Stomach (tissue), 9 donors: Measurements from ENCODE around the gene FADS6. TPM values are rescaled to one million over a fixed set of nuclear protein-coding genes. Genes with fewer than 3 reads are reported as not detected.

Experiments
- DNase-seq, 2 donors: peaks; one replicate each; pipeline versions ENCODE4 v3.0.0 to v3.0.0-alpha.2; 2013 to 2019
- H3K27ac ChIP-seq, 5 donors: fragments of 200-600 bp in 4 of 5; sonication (generic) in 4 of 5; one replicate each; pipeline ENCODE4 v1.5.1; 2013 to 2019; ENCODE audit warnings: mild to moderate bottlenecking in 1 of 5, moderate library complexity in 1 of 5
- H3K27me3 ChIP-seq, 3 donors: fragments of 200-600 bp; sonication (generic); one replicate each; pipeline ENCODE4 v1.5.1; 2017 to 2019; ENCODE audit warnings: mixed run types in 1 of 3
- H3K36me3 ChIP-seq, 4 donors: fragments of 200-600 bp; sonication (generic); 1 replicate in 3 of 4; 2 replicates in 1 of 4; pipeline ENCODE4 v1.5.1; 2016 to 2019
- H3K4me1 ChIP-seq, 4 donors: fragments of 200-600 bp; sonication (generic); one replicate each; pipeline ENCODE4 v1.5.1; 2016 to 2019
- H3K4me3 ChIP-seq, 4 donors: fragments of 200-600 bp; sonication (generic) in 3 of 4; one replicate each; pipeline ENCODE4 v1.5.1; 2016 to 2019; ENCODE audit warnings: mild to moderate bottlenecking in 1 of 4
- H3K9me3 ChIP-seq, 4 donors: fragments of 200-600 bp; sonication (generic); one replicate each; pipeline ENCODE4 v1.5.1; 2016 to 2019
- EP300 ChIP-seq: sonication (generic); formaldehyde crosslinking; IDR thresholded peaks from one replicate; pipeline ENCODE4 v1.6.1; 2017; ENCODE audit warnings: antibody characterized with exemption
- POLR2A ChIP-seq, 4 donors: fragments of 450-650 bp; IDR thresholded peaks; one replicate each; pipeline ENCODE4 v1.6.1; 2016; ENCODE audit warnings: antibody characterized with exemption in 4 of 4, control low read depth in 2 of 4, mild to moderate bottlenecking in 1 of 4, moderate library complexity in 1 of 4
- POLR2AphosphoS5 ChIP-seq, 3 donors: sonication (generic); formaldehyde crosslinking; IDR thresholded peaks; one replicate each; pipeline ENCODE4 v1.6.1; 2016; ENCODE audit warnings: antibody characterized with exemption in 3 of 3
- WGBS, 5 donors: extraction: QIAGEN DNeasy Blood & Tissue Kit in 3 of 5; methylation state at CpG; one replicate each; pipeline versions ENCODE4 v1.1.5 to v1.1.7; 2013 to 2018; 5-methylcytosine and 5-hydroxymethylcytosine counted together
- intact Hi-C: fragments of 100-400 bp; cut with DNase I; formaldehyde crosslinking; loops from one replicate; pipeline ENCODE4 v1.15.1; 2023; ENCODE audit warnings: low total_unique reads
- polyA plus RNA-seq, 3 donors: library from polyadenylated mRNA; stranded (reverse); fragments of 200-250 nt; gene quantifications; one replicate each; pipeline ENCODE4 v1.2.3, GENCODE V29; 2013
- total RNA-seq, 5 donors: library from RNA; depleted of rRNA; stranded (reverse); fragments of >200 nt; gene quantifications; one replicate each; pipeline versions ENCODE4 v1.1.0 to v1.2.3, GENCODE V29; 2014 to 2016
- TF ChIP-seq, protein P1 (sequence below), 7 experiments: fragments of 450-650 bp in 4 of 7; fragments of 200-600 bp in 3 of 7; sonication (generic) in 3 of 7; IDR thresholded peaks; one replicate each; pipeline ENCODE4 v1.5.1; 2016 to 2019; ENCODE audit warnings: antibody characterized with exemption in 7 of 7, control low read depth in 2 of 7, mild to moderate bottlenecking in 1 of 7
- donor health status: healthy with polysubstance abuse.
- donor health status: Bipolar disorder and iron deficiency.
- donor health status: healthy.

FADS6 gene
- total and polyA plus RNA-seq, 8 donors, result 0.50 to 1.8 TPM; not detected in 6

DNA sequence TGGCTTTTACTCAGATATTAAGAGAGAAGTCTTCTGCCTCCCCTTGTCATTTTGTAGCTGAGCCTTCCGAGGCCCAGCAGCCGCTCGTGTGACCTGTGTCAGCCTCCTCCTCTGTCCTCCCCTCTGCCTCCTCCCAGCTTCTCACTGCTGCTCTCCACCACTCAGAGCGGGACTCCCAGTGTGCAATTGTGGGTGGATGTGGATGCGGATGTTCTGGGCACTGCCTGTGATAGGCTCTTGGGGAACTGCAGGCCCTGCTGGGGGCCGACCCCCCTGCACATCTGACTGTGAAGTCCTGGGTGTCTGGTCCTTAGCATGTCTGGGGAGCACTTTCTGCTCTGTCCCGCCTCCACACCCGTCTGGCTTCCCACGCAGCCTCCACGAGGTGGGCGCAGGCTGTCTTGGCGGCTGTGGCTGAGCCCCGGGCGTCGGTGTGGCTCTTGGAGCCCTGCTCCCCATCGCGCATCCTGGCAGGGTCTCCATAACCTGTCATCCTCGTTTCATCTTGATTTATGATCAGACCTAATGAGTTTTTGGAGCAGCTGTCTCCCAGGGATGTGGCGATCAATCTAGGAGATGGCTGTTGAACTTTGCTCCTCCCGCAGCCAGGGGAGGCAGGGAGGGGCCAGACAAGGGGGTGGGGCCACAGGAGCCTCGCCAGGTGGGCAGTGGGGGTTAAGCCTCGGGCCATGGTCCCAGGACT, 61.8 kb downstream of the FADS6 start:
- TF ChIP-seq POLR2A (IDR thresholded peaks at IDR 0.05) (no peak), EP300 (no peak), POLR2AphosphoS5 (IDR thresholded peaks at IDR 0.05) (no peak)
- TF ChIP-seq, protein P1, sequence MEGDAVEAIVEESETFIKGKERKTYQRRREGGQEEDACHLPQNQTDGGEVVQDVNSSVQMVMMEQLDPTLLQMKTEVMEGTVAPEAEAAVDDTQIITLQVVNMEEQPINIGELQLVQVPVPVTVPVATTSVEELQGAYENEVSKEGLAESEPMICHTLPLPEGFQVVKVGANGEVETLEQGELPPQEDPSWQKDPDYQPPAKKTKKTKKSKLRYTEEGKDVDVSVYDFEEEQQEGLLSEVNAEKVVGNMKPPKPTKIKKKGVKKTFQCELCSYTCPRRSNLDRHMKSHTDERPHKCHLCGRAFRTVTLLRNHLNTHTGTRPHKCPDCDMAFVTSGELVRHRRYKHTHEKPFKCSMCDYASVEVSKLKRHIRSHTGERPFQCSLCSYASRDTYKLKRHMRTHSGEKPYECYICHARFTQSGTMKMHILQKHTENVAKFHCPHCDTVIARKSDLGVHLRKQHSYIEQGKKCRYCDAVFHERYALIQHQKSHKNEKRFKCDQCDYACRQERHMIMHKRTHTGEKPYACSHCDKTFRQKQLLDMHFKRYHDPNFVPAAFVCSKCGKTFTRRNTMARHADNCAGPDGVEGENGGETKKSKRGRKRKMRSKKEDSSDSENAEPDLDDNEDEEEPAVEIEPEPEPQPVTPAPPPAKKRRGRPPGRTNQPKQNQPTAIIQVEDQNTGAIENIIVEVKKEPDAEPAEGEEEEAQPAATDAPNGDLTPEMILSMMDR (IDR thresholded peaks at IDR 0.05), result no peak
- Histone ChIP-seq H3K9me3 (no peaks in the 10 kb centered on the region), H3K36me3 (peaks cover 0 to 48% (median 43%) of the 10 kb centered on the region in 4 donors), H3K27me3 (no peaks in the 10 kb centered on the region), H3K27ac (no peak overlapping the region), H3K4me3 (no peak overlapping the region), H3K4me1 (no peaks in the 10 kb centered on the region)
- DNase-seq, result no peak
- WGBS, 5 donors, result 75 to 88% (median 82%) methylated on average over 20 to 22 of the region's 22 CpGs
- intact Hi-C loops, result no loop called here

DNA sequence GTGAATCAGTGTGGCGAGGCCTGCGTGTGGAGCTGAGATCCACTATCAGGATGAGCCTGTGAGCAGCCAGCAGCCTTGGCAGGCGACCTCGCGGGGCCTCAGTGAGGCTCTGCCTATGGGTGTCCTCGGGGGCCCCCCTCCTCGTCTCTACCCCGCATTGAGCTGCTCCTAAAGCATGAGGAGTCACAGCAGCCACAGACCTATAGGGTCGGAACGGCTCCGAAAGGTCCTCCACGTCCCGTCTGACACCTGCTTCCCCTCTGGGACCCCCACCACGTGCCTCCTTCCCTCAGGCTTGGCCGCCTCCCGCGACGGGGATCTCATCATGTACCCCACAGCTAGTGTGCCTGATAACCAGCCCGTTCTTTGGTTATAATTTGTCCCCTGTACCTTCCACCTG, 62.6 kb downstream of the FADS6 start:
- TF ChIP-seq POLR2AphosphoS5 (IDR thresholded peaks at IDR 0.05), result no peak
- TF ChIP-seq EP300, result no peak
- TF ChIP-seq POLR2A (IDR thresholded peaks at IDR 0.05), result no peak
- TF ChIP-seq, protein P1 (IDR thresholded peaks at IDR 0.05), result no peak
- intact Hi-C loops, result no loop called here
- Histone ChIP-seq H3K36me3 (peaks cover 0 to 48% (median 41%) of the 10 kb centered on the region in 4 donors), H3K4me1 (no peaks in the 10 kb centered on the region), H3K9me3 (no peaks in the 10 kb centered on the region), H3K27ac (no peak overlapping the region), H3K27me3 (no peaks in the 10 kb centered on the region), H3K4me3 (no peak overlapping the region)
- DNase-seq, result no peak
- WGBS, 5 donors, result 91 to 93% (median 92%) methylated on average over 17 to 19 of the region's 19 CpGs

DNA sequence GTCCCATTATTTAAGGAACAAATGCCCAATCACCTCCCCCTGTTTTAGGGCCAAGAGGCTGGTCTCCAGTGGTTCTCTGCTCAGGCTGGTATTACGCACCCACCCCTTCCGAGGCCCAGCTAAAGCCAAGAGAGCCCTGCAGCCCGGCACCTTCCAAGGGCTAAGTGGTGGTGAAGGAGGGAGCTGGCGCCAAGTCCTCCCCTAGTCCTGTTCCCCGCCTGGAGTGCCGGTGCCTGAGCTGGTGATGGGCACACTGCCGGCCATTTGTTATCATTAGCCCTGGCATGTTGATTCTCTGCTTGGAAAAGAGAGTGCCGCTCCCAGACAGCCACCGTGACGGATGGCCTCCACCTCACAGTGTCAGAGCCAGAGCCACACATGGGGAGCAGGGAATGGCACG, 65.6 kb downstream of the FADS6 start:
- H3K36me3 ChIP-seq, result peaks cover 0 to 61% (median 51%) of the 10 kb centered on the region in 4 donors
- intact Hi-C loops, result no loop called here
- WGBS, 5 donors, result 83 to 93% (median 90%) methylated on average over 5 to 11 of the region's 11 CpGs
- H3K27me3 ChIP-seq, result no peaks in the 10 kb centered on the region
- no peak overlapping the region for H3K4me3 ChIP-seq
- TF ChIP-seq POLR2A (IDR thresholded peaks at IDR 0.05) (no peak), POLR2AphosphoS5 (IDR thresholded peaks at IDR 0.05) (no peak), EP300 (no peak)
- TF ChIP-seq, protein P1 (IDR thresholded peaks at IDR 0.05), result no peak
- no peaks in the 10 kb centered on the region for H3K9me3 ChIP-seq
- H3K27ac ChIP-seq, result no peak overlapping the region
- no peak for DNase-seq
- peaks cover 0 to 2% (median 0%) of the 10 kb centered on the region in 4 donors for H3K4me1 ChIP-seq

Other genes starting within 250 kb of the FADS6 start
- 1 to 10 TPM in 1 of 5 donors, not detected in 4; 3.9 TPM for gene CD300LF, start 180.7 kb downstream of the FADS6 start, total RNA-seq
- gene CD300LF, start 180.7 kb downstream of the FADS6 start, polyA plus RNA-seq, result under 1 TPM in 2 of 3 donors, not detected in 1; 0.75 to 0.95 TPM
- gene RAB37, start 156.4 kb downstream of the FADS6 start, total RNA-seq, result 1 to 10 TPM in 2 of 5 donors, not detected in 3; 2.0 to 8.7 TPM
- 10 to 100 TPM in 1 of 3 donors, 1 to 10 TPM in 2; 2.0 to 42.9 (median 5.3) TPM for gene RAB37, start 156.4 kb downstream of the FADS6 start, polyA plus RNA-seq
- gene NHERF1, start 145.0 kb downstream of the FADS6 start, total RNA-seq, result 100 to 1,000 TPM in 2 of 5 donors, 10 to 100 TPM in 3; 14.9 to 152 (median 81.0) TPM
- 10 to 100 TPM; 76.8 to 92.5 (median 83.7) TPM for gene NHERF1, start 145.0 kb downstream of the FADS6 start, polyA plus RNA-seq
- gene NAT9, start 117.3 kb downstream of the FADS6 start, total RNA-seq, result 10 to 100 TPM; 15.8 to 33.5 (median 24.0) TPM
- 10 to 100 TPM; 14.5 to 29.7 (median 19.7) TPM for gene NAT9, start 117.3 kb downstream of the FADS6 start, polyA plus RNA-seq
- under 1 TPM in 1 of 5 donors, not detected in 4; 0.55 TPM for gene GRIN2C, start 33.7 kb downstream of the FADS6 start, total RNA-seq
- gene GRIN2C, start 33.7 kb downstream of the FADS6 start, polyA plus RNA-seq, result under 1 TPM in 1 of 3 donors, not detected in 2; 0.33 TPM
- 10 to 100 TPM in 3 of 5 donors, 1 to 10 TPM in 1, under 1 TPM in 1; 0.58 to 94.1 (median 15.4) TPM for gene FDXR, start 20.6 kb downstream of the FADS6 start, total RNA-seq
- 10 to 100 TPM in 2 of 3 donors, 1 to 10 TPM in 1; 8.6 to 21.1 (median 12.5) TPM for gene FDXR, start 20.6 kb downstream of the FADS6 start, polyA plus RNA-seq
- gene USH1G, start 29.6 kb upstream of the FADS6 start, total RNA-seq, result under 1 TPM in 1 of 5 donors, not detected in 4; 0.18 TPM
- 1 to 10 TPM in 1 of 3 donors, not detected in 2; 1.0 TPM for gene USH1G, start 29.6 kb upstream of the FADS6 start, polyA plus RNA-seq
- 1 to 10 TPM in 1 of 5 donors, not detected in 4; 3.2 TPM for gene OTOP2, start 30.6 kb upstream of the FADS6 start, total RNA-seq
- under 1 TPM in 1 of 3 donors, not detected in 2; 0.15 TPM for gene OTOP2, start 30.6 kb upstream of the FADS6 start, polyA plus RNA-seq
- gene OTOP3, start 42.3 kb upstream of the FADS6 start, total RNA-seq, result under 1 TPM in 1 of 5 donors, not detected in 4; 0.18 TPM
- 1 to 10 TPM in 1 of 3 donors, not detected in 2; 2.6 TPM for gene OTOP3, start 42.3 kb upstream of the FADS6 start, polyA plus RNA-seq
- 100 to 1,000 TPM in 2 of 5 donors, 10 to 100 TPM in 3; 36.5 to 304 (median 94.5) TPM for gene HID1, start 79.1 kb upstream of the FADS6 start, total RNA-seq
- gene HID1, start 79.1 kb upstream of the FADS6 start, polyA plus RNA-seq, result 10 to 100 TPM; 52.7 to 85.2 (median 69.5) TPM
- 10 to 100 TPM in 4 of 5 donors, 1 to 10 TPM in 1; 4.8 to 78.8 (median 11.7) TPM for gene CDR2L, start 94.0 kb upstream of the FADS6 start, total RNA-seq
- 10 to 100 TPM in 1 of 3 donors, 1 to 10 TPM in 2; 4.4 to 18.9 (median 6.1) TPM for gene CDR2L, start 94.0 kb upstream of the FADS6 start, polyA plus RNA-seq
- 10 to 100 TPM in 4 of 5 donors, 1 to 10 TPM in 1; 6.7 to 69.0 (median 29.2) TPM for gene MRPL58, start 119.0 kb upstream of the FADS6 start, total RNA-seq
- gene MRPL58, start 119.0 kb upstream of the FADS6 start, polyA plus RNA-seq, result 10 to 100 TPM; 42.1 to 57.1 (median 48.7) TPM
- gene ATP5PD, start 153.3 kb upstream of the FADS6 start, total RNA-seq, result 100 to 1,000 TPM in 4 of 5 donors, 10 to 100 TPM in 1; 77.0 to 307 (median 205) TPM
- 100 to 1,000 TPM; 474 to 681 (median 546) TPM for gene ATP5PD, start 153.3 kb upstream of the FADS6 start, polyA plus RNA-seq
- gene KCTD2, start 153.6 kb upstream of the FADS6 start, total RNA-seq, result 10 to 100 TPM in 4 of 5 donors, 1 to 10 TPM in 1; 9.9 to 25.8 (median 12.5) TPM
- 10 to 100 TPM; 10.6 to 13.1 (median 11.2) TPM for gene KCTD2, start 153.6 kb upstream of the FADS6 start, polyA plus RNA-seq
- gene SLC16A5, start 194.3 kb upstream of the FADS6 start, total RNA-seq, result 100 to 1,000 TPM in 1 of 5 donors, 10 to 100 TPM in 4; 30.3 to 132 (median 57.1) TPM
- gene SLC16A5, start 194.3 kb upstream of the FADS6 start, polyA plus RNA-seq, result 1 to 10 TPM; 6.8 to 9.0 (median 7.9) TPM
- 10 to 100 TPM in 4 of 5 donors, 1 to 10 TPM in 1; 2.2 to 26.8 (median 13.9) TPM for gene ARMC7, start 216.3 kb upstream of the FADS6 start, total RNA-seq
- gene ARMC7, start 216.3 kb upstream of the FADS6 start, polyA plus RNA-seq, result 10 to 100 TPM in 2 of 3 donors, 1 to 10 TPM in 1; 9.6 to 10.8 (median 10.7) TPM
- 100 to 1,000 TPM in 3 of 5 donors, 10 to 100 TPM in 2; 24.1 to 472 (median 150) TPM for gene NT5C, start 238.1 kb upstream of the FADS6 start, total RNA-seq
- gene NT5C, start 238.1 kb upstream of the FADS6 start, polyA plus RNA-seq, result 100 to 1,000 TPM in 2 of 3 donors, 10 to 100 TPM in 1; 60.5 to 120 (median 117) TPM